ENCODE measurements around the gene VEZT. TPM values are rescaled to one million over a fixed set of nuclear protein-coding genes. Genes with fewer than 3 reads are reported as not detected.

Gene VEZT
- total and polyA plus RNA-seq, 10 of the 15 experiments (the other 5 are each of a cell fraction or from before 2014, with no cell fraction given): 32.8 to 134 (median 66.2) TPM

GRCh38 chr12:95181103-95181502 is 36.5 kb upstream of the VEZT start:
- no peak overlapping the region for H3K4me2 ChIP-seq (ENCODE audit: control insufficient read depth, insufficient read depth)
- BruUV-seq (replicated peaks): no TSS peak

More at GRCh38 chr12:95181103-95181502, 36.5 kb upstream of the VEZT start:
- peaks cover 14% of the 10 kb centered on the region for H3K4me1 ChIP-seq (ENCODE audit: control insufficient read depth, insufficient read depth, low read length)
- H3K79me2 ChIP-seq (ENCODE audit: control insufficient read depth, insufficient read depth, low read length): no peaks in the 10 kb centered on the region
- H3K4me3 ChIP-seq: no peak overlapping the region
- no peak overlapping the region for H3K9ac ChIP-seq (ENCODE audit: control insufficient read depth, insufficient read depth, low read length)
- intact Hi-C loops (cut with micrococcal nuclease; ENCODE audit: unreplicated experiment): no loop called here
- no peaks in the 10 kb centered on the region for H3K27me3 ChIP-seq (replicated peaks in 1 of 2; ENCODE audit: control insufficient read depth in 2 of 2, insufficient read depth in 2 of 2, low read length in 1 of 2)
- no peaks in the 10 kb centered on the region for H4K20me1 ChIP-seq (ENCODE audit: control insufficient read depth, insufficient read depth)
- no peak for DNase-seq (ENCODE audit: low read depth, low spot score)
- ChIA-PET CTCF (interaction anchor here (0.6 kb wide), 1 partner anchor 17 kb away, joined by 3 read pairs; no protein-coding TSS in a partner anchor), RAD21 (ENCODE audit: unreplicated experiment) (no interaction called here), POLR2A (interaction anchor here (0.6 to 0.7 kb wide), 2 partner anchors 9 to 777 kb away, joined by 3 to 4 read pairs; no protein-coding TSS in a partner anchor), SMC1A (ENCODE audit: uncharacterized antibody, unreplicated experiment) (interaction anchor here (0.6 to 1.5 kb wide), 5 partner anchors 29 to 1086 kb away, joined by 3 to 4 read pairs (median 3); no protein-coding TSS in a partner anchor)
- no peaks in the 10 kb centered on the region for H3K36me3 ChIP-seq (ENCODE audit: control insufficient read depth in 2 of 2, insufficient read depth in 2 of 2, low read length in 1 of 2)
- no peak overlapping the region for H3K27ac ChIP-seq (ENCODE audit: control insufficient read depth, insufficient read depth)
- TF ChIP-seq IRF5 (IDR thresholded peaks at IDR 0.05; ENCODE audit: borderline replicate concordance) (no peak), ZBTB40 (IDR thresholded peaks at IDR 0.05; ENCODE audit: borderline replicate concordance) (no peak), CHD1 (IDR thresholded peaks at IDR 0.05; ENCODE audit: low read depth, low read length) (no peak), REST (IDR thresholded peaks at IDR 0.05; ENCODE audit: low read depth, low read length) (no peak), EP300 (IDR thresholded peaks at IDR 0.05; ENCODE audit: borderline replicate concordance in 1 of 2, control insufficient read depth in 1 of 2, low read depth in 2 of 2, low read length in 2 of 2) (no peak), YBX1 (IDR thresholded peaks at IDR 0.05) (no peak), ATF2 (IDR thresholded peaks at IDR 0.05; ENCODE audit: low read length) (no peak), SPI1 (IDR thresholded peaks at IDR 0.05; ENCODE audit: borderline replicate concordance, insufficient read depth, low read depth, low read length) (no peak), MTA2 (IDR thresholded peaks at IDR 0.05; ENCODE audit: low read depth) (no peak), ZSCAN29 (IDR thresholded peaks at IDR 0.05) (no peak), ZBED1 (IDR thresholded peaks at IDR 0.05; ENCODE audit: borderline replicate concordance) (no peak), ATF7 (IDR thresholded peaks at IDR 0.05; ENCODE audit: low read depth) (no peak), SUPT20H (IDR thresholded peaks at IDR 0.05; ENCODE audit: borderline replicate concordance, control insufficient read depth, low read depth, low read length) (no peak), RFX5 (IDR thresholded peaks at IDR 0.05; ENCODE audit: low read depth, low read length) (no peak)
- H3K9me3 ChIP-seq (replicated peaks; ENCODE audit: control insufficient read depth, insufficient read depth, low read length): no peaks in the 10 kb centered on the region; the same call in 2 of the 3 replicates
- FAIRE-seq: no peak
- in situ Hi-C loops (cut with MboI): no loop called here
- no peak overlapping the region for H2AFZ ChIP-seq (ENCODE audit: control insufficient read depth, low read depth, low read length)
- no peak for ATAC-seq
- 50% methylated on average over 2 of the region's 2 CpGs for WGBS (ENCODE audit: insufficient coverage, insufficient replicate concordance, low lambda C conversion rate, missing lambda C conversion rate)
